ENCODE data around the gene C1QL3. TPM values are rescaled to one million over a fixed set of nuclear protein-coding genes. Genes with fewer than 3 reads are reported as not detected.

The C1QL3 gene
- total RNA-seq = not detected in 2 replicates

GRCh38 chr10:16521311-16522016 lies at the start of gene C1QL3:
Gene C1QL3 (minus strand): TSS chr10:16521879. CDS start chr10:16521065, 814 bp downstream.

Other genes starting within 250 kb of the C1QL3 start
- gene PTER, start 84.9 kb downstream of the C1QL3 start, total RNA-seq = 11.3 and 18.6 TPM in 2 replicates

Measured in hair follicular keratinocyte (primary cell).